Neural progenitor cell (in vitro differentiated cells): ENCODE measurements around the gene HBS1L. TPM values are rescaled to one million over a fixed set of nuclear protein-coding genes. Genes with fewer than 3 reads are reported as not detected.

Experiments used
- DNase-seq: peaks from one replicate; pipeline ENCODE4 v3.0.0-alpha.2; 2016; ENCODE audit warnings: low spot score
- H2AFZ ChIP-seq: fragments of 200-600 bp; sonication (generic); replicated peaks from 2 replicates; pipeline ENCODE4 v1.6.1; 2016; ENCODE audit warnings: antibody characterized with exemption
- H3F3A ChIP-seq: fragments of 200-600 bp; sonication (generic); 2 replicates; pipeline ENCODE4 v1.6.1; 2016; ENCODE audit warnings: antibody characterized with exemption, low read depth
- H3K27ac ChIP-seq: fragments of 200-600 bp; sonication (generic); 2 replicates; pipeline ENCODE4 v1.5.1; 2016; ENCODE audit warnings: mild to moderate bottlenecking
- H3K27me3 ChIP-seq: fragments of 200-600 bp; sonication (generic); 2 replicates; pipeline ENCODE4 v1.6.1; 2016; ENCODE audit warnings: mild to moderate bottlenecking, moderate library complexity
- H3K36me3 ChIP-seq: fragments of 200-600 bp; sonication (generic); 2 replicates; pipeline ENCODE4 v1.5.1; 2016
- H3K4me1 ChIP-seq: fragments of 200-600 bp; sonication (generic); 2 replicates; pipeline ENCODE4 v1.6.1; 2016; ENCODE audit warnings: mixed run types
- H3K4me2 ChIP-seq: fragments of 200-600 bp; sonication (generic); 2 replicates; pipeline ENCODE4 v1.6.1; 2016
- H3K4me3 ChIP-seq: fragments of 200-600 bp; sonication (generic); 2 replicates; pipeline ENCODE4 v1.5.1; 2016
- H3K79me2 ChIP-seq: fragments of 200-600 bp; sonication (generic); 2 replicates; pipeline ENCODE4 v1.6.1; 2016; ENCODE audit warnings: low read depth
- H3K9ac ChIP-seq: fragments of 200-600 bp; sonication (generic); 2 replicates; pipeline ENCODE4 v1.6.1; 2016
- H3K9me3 ChIP-seq: fragments of 200-600 bp; sonication (generic); 2 replicates; pipeline ENCODE4 v1.5.1; 2016; ENCODE audit warnings: low read depth
- H4K20me1 ChIP-seq: fragments of 200-600 bp; sonication (generic); 2 replicates; pipeline ENCODE4 v1.6.1; 2016; ENCODE audit warnings: low read depth
- H3K27ac Mint-ChIP-seq: 3 replicates; pipeline ENCODE4 v1.8.0; 2021; ENCODE audit warnings: mixed read lengths
- H3K27me3 Mint-ChIP-seq: 2 replicates; pipeline ENCODE4 v1.8.0; 2022; ENCODE audit warnings: low read depth, mild to moderate bottlenecking, inconsistent platforms, moderate library complexity, mixed read lengths; ENCODE audit not compliant: insufficient read depth
- H3K36me3 Mint-ChIP-seq: 3 replicates; pipeline ENCODE4 v1.8.0; 2021; ENCODE audit warnings: mixed read lengths
- H3K4me1 Mint-ChIP-seq: 3 replicates; pipeline ENCODE4 v1.8.0; 2021; ENCODE audit warnings: mixed read lengths
- H3K4me3 Mint-ChIP-seq: 3 replicates; pipeline ENCODE4 v1.8.0; 2021; ENCODE audit warnings: mild to moderate bottlenecking, moderate library complexity, mixed read lengths
- H3K9me3 Mint-ChIP-seq: 3 replicates; pipeline ENCODE4 v1.8.0; 2020; ENCODE audit warnings: mixed read lengths
- EZH2 ChIP-seq: fragments of 200-600 bp; sonication (generic); IDR thresholded peaks from 2 replicates; pipeline ENCODE4 v1.6.1; 2017; ENCODE audit warnings: antibody characterized with exemption, mild to moderate bottlenecking, moderate library complexity
- EZH2phosphoT487 ChIP-seq: fragments of 200-600 bp; sonication (generic); IDR thresholded peaks from 2 replicates; pipeline ENCODE4 v1.6.1; 2017; ENCODE audit warnings: antibody characterized with exemption
- total RNA-seq: library from RNA; depleted of rRNA; stranded (reverse); fragments of >200 nt; gene quantifications from 2 replicates; pipeline ENCODE4 v1.2.3, GENCODE V29; 2015; ENCODE audit warnings: low replicate concordance
- TF ChIP-seq, protein P1 (sequence below): fragments of 200-600 bp; sonication (generic); IDR thresholded peaks from 2 replicates; pipeline ENCODE4 v1.5.1; 2017; ENCODE audit warnings: antibody characterized with exemption, mild to moderate bottlenecking

Gene HBS1L
- total RNA-seq, 1 donor from 2014 or later = 215 TPM

DNA sequence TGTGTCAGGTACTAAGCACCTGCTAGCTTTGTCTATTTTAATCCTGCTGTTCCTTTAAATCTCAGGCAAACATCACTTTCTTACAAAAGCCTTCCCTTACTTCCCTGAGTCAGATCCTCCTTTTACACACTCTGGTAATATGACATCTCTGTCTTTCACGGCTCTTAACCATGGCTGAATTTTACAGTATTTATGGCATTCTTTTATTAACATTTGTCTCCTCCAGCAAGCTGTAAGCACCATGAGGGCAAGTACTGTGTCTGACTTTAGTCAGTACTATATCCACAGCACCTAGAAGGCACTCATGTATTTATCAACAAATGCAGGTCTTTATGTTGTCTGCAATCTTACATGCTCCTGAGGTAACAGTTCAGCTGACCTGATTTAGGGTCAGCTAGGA is 33.7 kb upstream of the HBS1L start:
- H3K27ac ChIP-seq = no peak overlapping the region
- H3K9me3 ChIP-seq = no peaks in the 10 kb centered on the region
- H3K79me2 ChIP-seq = no peaks in the 10 kb centered on the region
- no peak for TF ChIP-seq EZH2
- TF ChIP-seq, protein P1, sequence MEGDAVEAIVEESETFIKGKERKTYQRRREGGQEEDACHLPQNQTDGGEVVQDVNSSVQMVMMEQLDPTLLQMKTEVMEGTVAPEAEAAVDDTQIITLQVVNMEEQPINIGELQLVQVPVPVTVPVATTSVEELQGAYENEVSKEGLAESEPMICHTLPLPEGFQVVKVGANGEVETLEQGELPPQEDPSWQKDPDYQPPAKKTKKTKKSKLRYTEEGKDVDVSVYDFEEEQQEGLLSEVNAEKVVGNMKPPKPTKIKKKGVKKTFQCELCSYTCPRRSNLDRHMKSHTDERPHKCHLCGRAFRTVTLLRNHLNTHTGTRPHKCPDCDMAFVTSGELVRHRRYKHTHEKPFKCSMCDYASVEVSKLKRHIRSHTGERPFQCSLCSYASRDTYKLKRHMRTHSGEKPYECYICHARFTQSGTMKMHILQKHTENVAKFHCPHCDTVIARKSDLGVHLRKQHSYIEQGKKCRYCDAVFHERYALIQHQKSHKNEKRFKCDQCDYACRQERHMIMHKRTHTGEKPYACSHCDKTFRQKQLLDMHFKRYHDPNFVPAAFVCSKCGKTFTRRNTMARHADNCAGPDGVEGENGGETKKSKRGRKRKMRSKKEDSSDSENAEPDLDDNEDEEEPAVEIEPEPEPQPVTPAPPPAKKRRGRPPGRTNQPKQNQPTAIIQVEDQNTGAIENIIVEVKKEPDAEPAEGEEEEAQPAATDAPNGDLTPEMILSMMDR = no peak
- TF ChIP-seq EZH2phosphoT487 = no peak
- H3K4me3 ChIP-seq = no peak overlapping the region
- H3K9me3 Mint-ChIP-seq = peaks cover 1% of the 10 kb centered on the region
- H3K4me1 ChIP-seq = no peaks in the 10 kb centered on the region
- H3K4me1 Mint-ChIP-seq = no peaks in the 10 kb centered on the region
- no peak for DNase-seq
- H3K4me2 ChIP-seq = no peak overlapping the region
- H4K20me1 ChIP-seq = no peaks in the 10 kb centered on the region
- no peaks in the 10 kb centered on the region for H3K27me3 ChIP-seq
- no peaks in the 10 kb centered on the region for H3K36me3 Mint-ChIP-seq
- H3K9ac ChIP-seq = no peak overlapping the region
- H2AFZ ChIP-seq = no peak overlapping the region
- H3K27ac Mint-ChIP-seq = no peak overlapping the region
- H3F3A ChIP-seq = no peaks in the 10 kb centered on the region
- no peaks in the 10 kb centered on the region for H3K27me3 Mint-ChIP-seq
- no peak overlapping the region for H3K4me3 Mint-ChIP-seq
- no peaks in the 10 kb centered on the region for H3K36me3 ChIP-seq

DNA sequence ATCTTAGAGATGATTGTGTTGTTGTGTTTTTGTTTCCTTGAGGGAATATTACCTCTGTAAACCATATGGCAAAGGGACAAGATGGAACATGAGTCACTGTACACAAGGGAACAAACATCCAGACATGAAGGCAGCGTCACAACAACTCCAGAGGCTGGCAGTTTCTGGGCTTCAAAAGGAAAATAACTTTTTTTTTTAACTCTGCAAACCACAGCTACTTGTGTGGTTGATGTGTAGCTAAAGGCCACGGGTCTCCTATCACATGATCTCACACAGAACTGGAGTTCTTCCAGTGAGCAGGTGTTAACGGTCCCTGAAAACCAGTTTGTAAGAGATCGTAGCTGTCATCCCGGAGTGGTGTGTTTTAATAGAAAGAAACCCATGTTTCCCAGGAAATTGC is 33.2 kb upstream of the HBS1L start:
- H4K20me1 ChIP-seq = no peaks in the 10 kb centered on the region
- no peaks in the 10 kb centered on the region for H3F3A ChIP-seq
- TF ChIP-seq EZH2 (no peak), EZH2phosphoT487 (no peak)
- TF ChIP-seq, protein P1 = no peak
- peaks cover 4% of the 10 kb centered on the region for H3K9me3 Mint-ChIP-seq
- no peak for DNase-seq
- H3K4me1 Mint-ChIP-seq = no peaks in the 10 kb centered on the region
- H3K36me3 ChIP-seq = no peaks in the 10 kb centered on the region
- H3K4me3 ChIP-seq = no peak overlapping the region
- H3K27me3 ChIP-seq = no peaks in the 10 kb centered on the region
- H3K27ac Mint-ChIP-seq = no peak overlapping the region
- no peak overlapping the region for H2AFZ ChIP-seq
- no peaks in the 10 kb centered on the region for H3K27me3 Mint-ChIP-seq
- no peaks in the 10 kb centered on the region for H3K36me3 Mint-ChIP-seq
- no peaks in the 10 kb centered on the region for H3K79me2 ChIP-seq
- no peak overlapping the region for H3K9ac ChIP-seq
- H3K4me1 ChIP-seq = no peaks in the 10 kb centered on the region
- H3K9me3 ChIP-seq = no peaks in the 10 kb centered on the region
- H3K4me2 ChIP-seq = no peak overlapping the region
- no peak overlapping the region for H3K27ac ChIP-seq
- H3K4me3 Mint-ChIP-seq = no peak overlapping the region

DNA sequence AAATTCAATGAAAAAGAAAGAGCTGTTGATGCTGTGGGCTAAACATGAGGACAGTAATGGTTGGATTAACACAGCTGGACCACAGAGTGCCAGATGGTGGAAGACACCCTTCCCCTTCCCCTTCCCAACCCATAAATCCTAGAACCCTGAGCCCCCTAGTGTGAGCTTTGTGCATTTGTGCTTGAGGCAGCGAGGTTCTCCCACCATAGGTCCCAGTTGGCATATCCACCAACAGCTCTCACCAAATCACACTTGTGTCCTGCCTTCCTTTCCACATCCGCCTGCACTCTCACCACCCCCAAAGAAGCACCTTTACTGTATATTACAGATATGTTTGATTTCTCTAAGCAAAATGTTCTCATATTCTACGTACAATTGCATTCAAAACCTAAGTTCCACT is 32.8 kb upstream of the HBS1L start:
- no peak overlapping the region for H3K27ac ChIP-seq
- Mint-ChIP-seq H3K27ac (no peak overlapping the region), H3K4me1 (no peaks in the 10 kb centered on the region), H3K27me3 (no peaks in the 10 kb centered on the region), H3K36me3 (no peaks in the 10 kb centered on the region), H3K4me3 (no peak overlapping the region), H3K9me3 (peaks cover 5% of the 10 kb centered on the region)
- DNase-seq = no peak
- H3K36me3 ChIP-seq = no peaks in the 10 kb centered on the region
- no peak for TF ChIP-seq EZH2
- TF ChIP-seq, protein P1 = peak; percentile 6
- no peak overlapping the region for H3K4me3 ChIP-seq
- no peaks in the 10 kb centered on the region for H3K79me2 ChIP-seq
- no peak overlapping the region for H2AFZ ChIP-seq
- H3K9me3 ChIP-seq = peaks cover under 1% of the 10 kb centered on the region
- H3K4me2 ChIP-seq = no peak overlapping the region
- no peaks in the 10 kb centered on the region for H4K20me1 ChIP-seq
- no peaks in the 10 kb centered on the region for H3K27me3 ChIP-seq
- H3K9ac ChIP-seq = no peak overlapping the region
- no peaks in the 10 kb centered on the region for H3F3A ChIP-seq
- no peaks in the 10 kb centered on the region for H3K4me1 ChIP-seq

DNA sequence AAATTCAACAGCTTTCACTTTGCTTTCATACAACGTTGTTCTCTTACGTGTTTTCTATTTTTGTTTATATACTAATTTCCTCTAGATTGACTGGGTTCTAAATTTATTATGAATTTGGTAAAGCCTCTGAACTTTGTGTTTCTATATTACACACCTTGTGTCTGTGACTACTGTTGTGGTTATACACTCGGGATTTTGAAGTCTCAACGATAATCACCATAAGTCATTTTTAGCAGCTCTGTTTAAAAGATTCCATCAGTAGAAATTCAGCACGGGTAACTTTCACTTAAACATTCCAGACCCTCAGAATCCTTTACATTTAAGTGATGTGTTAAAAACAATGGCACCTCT is 31.8 kb upstream of the HBS1L start:
- no peaks in the 10 kb centered on the region for H3K36me3 ChIP-seq
- H4K20me1 ChIP-seq = no peaks in the 10 kb centered on the region
- Mint-ChIP-seq H3K36me3 (no peaks in the 10 kb centered on the region), H3K9me3 (peaks cover 12% of the 10 kb centered on the region), H3K27ac (no peak overlapping the region), H3K4me3 (no peak overlapping the region), H3K27me3 (no peaks in the 10 kb centered on the region), H3K4me1 (no peaks in the 10 kb centered on the region)
- H3F3A ChIP-seq = no peaks in the 10 kb centered on the region
- no peak for DNase-seq
- no peak overlapping the region for H3K9ac ChIP-seq
- H2AFZ ChIP-seq = no peak overlapping the region
- no peaks in the 10 kb centered on the region for H3K4me1 ChIP-seq
- TF ChIP-seq EZH2phosphoT487 = no peak
- TF ChIP-seq, protein P1 = no peak
- TF ChIP-seq EZH2 = no peak
- H3K4me2 ChIP-seq = no peak overlapping the region
- no peaks in the 10 kb centered on the region for H3K79me2 ChIP-seq
- H3K27ac ChIP-seq = no peak overlapping the region
- H3K9me3 ChIP-seq = peaks cover 4% of the 10 kb centered on the region
- H3K27me3 ChIP-seq = no peaks in the 10 kb centered on the region
- H3K4me3 ChIP-seq = no peak overlapping the region
